NCI-H1092 treated with DMSO at 0.1 percent for 48 hours (cell line): Measurements from ENCODE around the gene PLXNA2.

Experiments used
- DNase-seq: peaks from one replicate; lab custom pipeline; 2025; lab: John Stamatoyannopoulos, UW

Gene PLXNA2

GRCh38 chr1:208142590-208143382 lies 101.4 kb downstream of the PLXNA2 start:
- no peak for DNase-seq

DNA sequence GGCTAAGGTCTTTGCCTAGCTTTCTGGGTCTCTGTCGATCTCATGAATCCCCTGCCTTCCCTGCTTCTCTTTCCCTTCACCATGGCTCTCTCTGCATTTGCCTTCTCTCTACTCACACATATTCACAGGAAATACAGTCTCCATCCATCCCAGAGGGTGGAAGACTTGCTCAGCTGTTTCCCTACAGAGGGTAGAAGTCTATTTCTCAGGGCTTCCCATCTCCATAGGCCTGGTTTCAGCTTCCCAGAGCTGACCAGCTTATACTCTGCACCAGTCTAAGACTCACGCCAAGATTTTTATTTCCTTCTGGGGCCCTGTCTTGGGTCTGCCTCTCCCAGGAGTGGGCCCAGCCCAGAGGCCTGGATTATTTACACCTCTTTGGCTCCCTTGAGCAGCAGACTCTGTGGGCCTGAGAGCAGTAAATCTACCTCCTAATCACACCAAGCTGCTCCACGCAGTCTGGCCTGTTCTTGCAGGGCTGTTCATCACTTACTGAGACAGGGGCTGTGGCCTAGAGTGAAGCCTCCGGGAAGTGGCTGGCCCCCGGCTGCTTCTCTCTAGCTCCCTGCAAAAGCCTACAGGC lies 102.5 kb downstream of the PLXNA2 start:
- no peak for DNase-seq

- DNase-seq = no peak
Measured at GRCh38 chr1:208139434-208140045, 104.6 kb downstream of the PLXNA2 start.

GRCh38 chr1:208137193-208137592 lies 107.0 kb downstream of the PLXNA2 start:
- DNase-seq = peak; percentile 47

GRCh38 chr1:208136459-208137182 lies 107.6 kb downstream of the PLXNA2 start:
- no peak for DNase-seq

- no peak for DNase-seq
Measured at GRCh38 chr1:208135354-208135753, 108.8 kb downstream of the PLXNA2 start.

GRCh38 chr1:208134491-208134890 lies 109.7 kb downstream of the PLXNA2 start:
- no peak for DNase-seq

- no peak for DNase-seq
Measured at GRCh38 chr1:208133355-208133754, 110.8 kb downstream of the PLXNA2 start.

DNA sequence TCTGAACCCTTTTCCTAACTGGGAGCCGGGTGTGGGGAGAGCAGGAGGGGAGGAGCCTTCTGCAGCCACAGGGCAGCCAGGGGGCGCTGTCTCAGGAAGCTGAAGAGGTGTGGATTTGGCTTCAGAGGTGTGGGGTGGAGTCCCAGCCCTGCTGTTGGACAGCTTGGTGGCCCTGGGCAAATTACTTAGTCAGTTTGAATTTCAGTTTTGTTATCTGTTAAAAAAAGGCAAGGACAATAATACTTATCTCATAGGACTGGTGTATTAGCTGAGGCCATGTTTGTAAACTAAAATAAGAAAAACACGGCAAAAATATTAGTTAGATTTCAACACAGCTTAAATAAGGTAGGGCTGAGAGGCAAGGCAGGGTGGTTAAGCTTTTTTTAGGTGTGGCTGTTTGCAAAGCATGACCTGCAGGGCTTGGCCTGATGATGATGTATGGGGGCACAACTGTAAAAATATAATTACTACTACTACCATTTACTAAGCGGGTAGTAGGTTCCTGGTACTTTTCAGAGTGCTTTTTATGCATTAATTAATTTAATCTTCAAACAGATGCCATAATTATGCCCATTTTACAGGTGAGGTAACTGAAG lies 111.8 kb downstream of the PLXNA2 start:
- peak; percentile 73 for DNase-seq

- DNase-seq = no peak
Measured at GRCh38 chr1:208131621-208132286, 112.4 kb downstream of the PLXNA2 start.

DNA sequence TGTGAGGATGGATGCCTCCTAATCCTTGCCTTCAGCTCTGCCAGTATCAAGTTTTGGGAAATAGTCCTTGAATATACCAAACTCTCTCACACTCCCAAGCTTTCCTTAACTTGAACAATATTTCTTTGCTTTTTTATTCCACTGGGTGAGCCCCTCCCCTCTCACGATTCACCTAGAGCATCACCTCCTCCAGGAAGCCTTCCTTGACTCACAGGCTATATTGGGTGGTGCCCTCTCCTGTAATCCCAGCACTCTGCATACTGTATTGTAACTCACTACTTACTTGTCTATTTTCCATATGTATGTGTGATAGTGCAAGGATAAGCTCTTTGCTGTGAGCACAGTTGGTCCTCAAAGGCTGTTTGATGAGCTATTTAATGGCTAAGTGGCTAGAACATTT lies 114.7 kb downstream of the PLXNA2 start:
- DNase-seq = no peak

GRCh38 chr1:208129060-208129459 lies 115.1 kb downstream of the PLXNA2 start:
- peak; percentile 30 for DNase-seq

DNA sequence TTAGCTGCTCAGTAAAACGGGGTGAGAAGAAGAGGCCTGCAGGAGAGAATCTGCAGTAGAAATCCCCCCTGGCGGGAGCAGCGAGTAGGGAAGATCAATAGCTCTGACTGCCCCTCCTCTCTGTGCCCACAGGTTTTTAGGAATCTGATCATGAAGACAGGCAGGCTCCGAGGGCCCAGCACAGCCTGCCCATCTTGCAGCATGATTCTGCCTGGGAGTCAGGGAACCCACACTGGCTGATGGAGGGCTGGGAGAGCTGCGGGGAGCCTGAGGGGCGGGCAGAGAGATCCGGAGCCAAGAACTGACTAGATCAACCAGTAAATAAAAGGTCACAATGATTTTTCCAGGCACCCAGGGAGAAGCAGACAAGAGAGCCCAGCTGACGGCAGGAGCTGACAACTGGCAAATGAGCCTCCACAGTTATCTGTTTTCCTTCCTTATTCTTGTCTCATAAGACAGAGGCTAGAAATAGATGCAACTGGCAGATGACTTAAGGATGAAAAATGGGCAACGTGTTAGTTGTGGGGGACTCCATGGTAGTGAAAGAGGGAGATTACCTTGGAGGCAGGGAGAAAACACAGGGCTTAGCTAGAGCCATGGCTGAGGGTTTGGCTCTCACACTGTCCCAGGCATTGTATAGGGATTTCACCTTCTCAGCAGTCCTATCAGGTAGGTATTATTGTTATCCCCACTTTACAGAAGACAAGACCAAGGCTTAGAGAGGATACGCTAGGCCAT lies 116.2 kb downstream of the PLXNA2 start:
- DNase-seq = peak; percentile 40

- no peak for DNase-seq
Measured at GRCh38 chr1:208127284-208127683, 116.9 kb downstream of the PLXNA2 start.

DNA sequence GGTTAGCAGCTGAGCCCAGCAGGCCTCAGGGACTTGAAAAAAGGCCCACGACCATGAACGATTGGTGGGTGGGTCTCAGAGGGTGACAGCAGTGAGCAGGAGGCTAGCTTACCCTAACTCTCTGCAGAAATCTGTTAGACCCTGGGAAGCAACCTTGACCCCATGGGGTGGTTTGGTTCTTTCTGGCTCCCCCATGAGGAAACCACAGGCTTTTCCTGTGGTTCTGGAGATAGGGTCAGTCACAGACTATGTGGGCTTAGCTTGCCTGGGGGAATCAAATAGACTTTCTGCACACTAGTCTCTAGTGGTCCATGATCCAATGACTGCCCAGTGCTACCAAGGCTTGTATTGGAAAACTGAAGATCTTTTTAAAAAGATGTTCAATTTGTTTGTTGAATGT lies 118.1 kb downstream of the PLXNA2 start:
- DNase-seq = no peak

DNA sequence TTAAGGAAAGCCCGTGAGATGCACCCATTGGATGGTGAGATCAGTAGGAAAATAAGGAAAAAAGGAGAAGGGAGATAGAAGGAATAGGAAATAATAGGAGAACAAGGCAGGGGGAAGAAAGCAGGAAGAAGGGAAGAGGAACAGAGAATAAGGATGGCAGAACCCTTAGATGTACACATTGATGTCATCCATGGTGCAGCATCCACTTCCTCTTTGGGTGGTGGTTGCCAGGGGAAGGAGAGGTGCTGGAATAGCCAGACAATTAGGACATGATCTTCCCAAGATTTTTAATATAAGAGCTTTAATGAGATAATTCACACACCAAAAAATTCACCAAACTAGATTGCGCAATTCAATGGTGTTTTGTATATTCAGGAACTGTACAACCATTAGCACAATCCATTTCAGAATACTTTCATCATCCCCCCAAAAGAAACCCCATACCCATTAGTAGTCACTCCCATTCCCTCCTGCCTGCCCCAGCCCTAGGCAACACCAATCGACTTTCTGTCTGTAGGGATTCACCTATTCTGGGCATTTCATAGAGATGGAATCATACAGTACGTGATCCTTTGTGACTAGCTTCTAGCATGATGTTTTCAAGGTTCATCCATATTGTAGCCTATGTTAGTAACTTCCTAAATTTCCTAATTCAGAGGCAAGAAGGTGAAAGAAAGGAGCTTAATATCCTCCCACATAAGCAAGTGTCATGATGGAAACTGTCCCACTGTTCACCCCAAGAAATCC lies 121.4 kb downstream of the PLXNA2 start:
- no peak for DNase-seq

- DNase-seq = no peak
Measured at GRCh38 chr1:208121813-208122364, 122.3 kb downstream of the PLXNA2 start.

- DNase-seq = no peak
Measured at GRCh38 chr1:208120431-208120790, 123.8 kb downstream of the PLXNA2 start.

DNA sequence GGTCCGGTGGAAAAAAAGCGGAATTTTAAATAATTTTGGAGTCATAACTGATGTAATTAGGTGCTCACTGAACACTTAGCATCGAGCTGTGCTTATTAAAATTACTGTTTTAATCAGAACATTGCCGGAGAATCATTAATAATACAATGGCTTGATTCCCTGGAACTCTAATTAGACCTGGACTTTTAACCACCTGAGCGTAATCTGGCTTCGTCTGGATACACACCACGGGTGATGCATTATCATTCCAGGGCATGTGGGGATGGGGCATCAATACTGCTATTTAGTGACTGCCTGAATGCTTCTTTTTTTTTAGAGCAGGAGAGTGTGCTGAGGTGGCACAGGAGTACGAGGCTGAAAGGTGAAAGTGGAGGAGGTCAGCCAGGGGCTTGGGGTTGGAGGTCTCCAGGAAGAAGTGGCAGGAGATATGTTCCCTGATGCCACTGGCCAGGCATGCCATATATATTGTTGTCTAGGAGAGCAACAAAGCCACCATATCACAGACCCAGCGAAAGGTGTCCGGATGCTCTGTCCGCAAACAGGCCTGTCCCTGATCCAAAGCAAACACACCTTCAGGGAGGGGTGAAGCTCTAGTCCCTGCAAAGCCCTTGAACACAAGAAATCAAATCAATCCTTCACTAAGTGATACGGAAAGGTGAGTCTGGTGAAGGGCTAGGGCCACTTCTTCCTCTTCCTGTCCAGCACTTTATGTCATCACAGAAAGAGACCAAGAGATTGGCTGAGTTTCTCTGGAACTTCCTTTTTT lies 125.2 kb downstream of the PLXNA2 start:
- no peak for DNase-seq
